Natural killer cell (primary cell): Measurements from ENCODE around the gene CMIP. TPM values are rescaled to one million over a fixed set of nuclear protein-coding genes. Genes with fewer than 3 reads are reported as not detected.

Source experiments
- ATAC-seq, 3 donors: fragments of 150-1000 bp in 2 of 3; fragments of 200-7000 bp in 1 of 3; cut with Tn5 transposase; 1 replicate in 1 of 3; 2 replicates in 2 of 3; pipeline ENCODE4 v1.10.0; 2021; ENCODE audit warnings: mild to moderate bottlenecking in 2 of 3, moderate library complexity in 2 of 3
- DNase-seq, 2 donors: peaks; one replicate each; pipeline versions ENCODE4 v3.0.0 to v3.0.0-alpha.2; 2013 to 2021; ENCODE audit warnings: mixed read lengths in 1 of 2
- H3K27ac ChIP-seq: one replicate; pipeline ENCODE4 v1.5.1; 2013; ENCODE audit warnings: mild to moderate bottlenecking, low read length
- H3K27me3 ChIP-seq: one replicate; pipeline ENCODE4 v1.6.1; 2013; ENCODE audit warnings: low read length; ENCODE audit not compliant: control insufficient read depth, insufficient read depth
- H3K36me3 ChIP-seq: one replicate; pipeline ENCODE4 v1.6.1; 2013; ENCODE audit warnings: low read length; ENCODE audit not compliant: control insufficient read depth, insufficient read depth
- H3K4me1 ChIP-seq: one replicate; pipeline ENCODE4 v1.6.1; 2013; ENCODE audit warnings: low read length; ENCODE audit not compliant: control insufficient read depth, insufficient read depth
- H3K4me3 ChIP-seq: one replicate; pipeline ENCODE4 v1.5.1; 2013; ENCODE audit warnings: low read length
- H3K9me3 ChIP-seq: one replicate; pipeline ENCODE4 v1.6.1; 2013; ENCODE audit warnings: low read length; ENCODE audit not compliant: control insufficient read depth, insufficient read depth
- H3K27ac Mint-ChIP-seq, 2 donors: one replicate each; pipeline ENCODE4 v1.8.0; 2022; ENCODE audit warnings: mild to moderate bottlenecking in 2 of 2, mixed read lengths in 2 of 2, moderate library complexity in 1 of 2
- H3K27me3 Mint-ChIP-seq, 2 donors: one replicate each; pipeline ENCODE4 v1.8.0; 2022; ENCODE audit warnings: low read depth in 2 of 2, mixed read lengths in 2 of 2
- H3K36me3 Mint-ChIP-seq: one replicate; pipeline ENCODE4 v1.8.0; 2022; ENCODE audit warnings: mixed read lengths
- H3K4me1 Mint-ChIP-seq, 2 donors: one replicate each; pipeline ENCODE4 v1.8.0; 2022; ENCODE audit warnings: mixed read lengths in 2 of 2
- H3K4me3 Mint-ChIP-seq: one replicate; pipeline ENCODE4 v1.8.0; 2022; ENCODE audit warnings: mild to moderate bottlenecking, moderate library complexity, mixed read lengths
- H3K9me3 Mint-ChIP-seq, 2 donors: one replicate each; pipeline ENCODE4 v1.8.0; 2022; ENCODE audit warnings: mixed read lengths in 2 of 2
- whole genome bisulfite sequencing: methylation state at CpG from one replicate; pipeline ENCODE4 v1.1.7; 2013; ENCODE audit warnings: missing lambda C conversion rate; ENCODE audit not compliant: insufficient coverage; 5-methylcytosine and 5-hydroxymethylcytosine counted together
- intact Hi-C: fragments of 100-400 bp; cut with micrococcal nuclease; formaldehyde crosslinking; loops from one replicate; pipeline ENCODE4 v1.14.2; 2022
- total RNA-seq, 4 donors: library from RNA; stranded (reverse); fragments of 120-200 nt in 1 of 4; gene quantifications; one replicate each; pipeline versions ENCODE4 v1.2.3 to v1.2.4, GENCODE V29; 2013 to 2022
- TF ChIP-seq, protein P1 (sequence below): fragments of 200-600 bp; IDR thresholded peaks from one replicate; pipeline ENCODE4 v1.8.0; 2022; ENCODE audit warnings: antibody characterized with exemption

The CMIP gene
- total RNA-seq, 3 donors from 2014 or later (not counting 1 experiment from before 2014, with no cell fraction given) = 88.2 to 115 (median 91.5) TPM

- WGBS = 93% methylated on average over 5 of the region's 6 CpGs
- H3K4me1 ChIP-seq = peaks cover 63% of the 10 kb centered on the region
Measured at GRCh38 chr16:81496742-81497141, 52.1 kb downstream of the CMIP start.

DNA sequence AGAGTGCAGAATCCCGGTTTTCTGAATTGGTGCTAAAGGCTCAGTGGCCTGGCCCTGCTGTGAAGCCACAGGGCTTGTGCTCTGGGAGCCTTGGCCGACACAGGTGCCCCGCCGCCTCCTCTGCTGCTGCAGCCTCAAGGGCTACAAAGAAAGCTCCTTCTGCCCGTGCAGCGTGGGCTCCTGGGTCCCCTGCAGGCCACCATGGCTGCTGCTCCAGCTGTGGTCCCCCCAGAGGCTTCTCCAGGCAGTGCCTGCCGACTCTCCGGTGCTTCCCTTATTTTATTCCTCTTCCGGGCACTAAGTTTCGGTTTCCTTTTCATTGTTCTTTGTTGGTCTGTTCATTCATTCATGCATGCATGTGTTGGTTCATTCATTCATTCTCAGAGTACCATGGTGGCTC, 53.1 kb downstream of the CMIP start:
- ATAC-seq (peak; percentile 69 to 74 (median 70)), DNase-seq (peak in 1 of 2 donors; percentile 43)
- Mint-ChIP-seq H3K9me3 (no peaks in the 10 kb centered on the region), H3K4me3 (peak overlapping the region; percentile 67), H3K27ac (peak overlapping the region; percentile 6 to 54), H3K36me3 (no peaks in the 10 kb centered on the region), H3K27me3 (no peaks in the 10 kb centered on the region), H3K4me1 (peaks cover 64 to 80% of the 10 kb centered on the region in 2 donors)
- no peak overlapping the region for H3K4me3 ChIP-seq
- TF ChIP-seq, protein P1, sequence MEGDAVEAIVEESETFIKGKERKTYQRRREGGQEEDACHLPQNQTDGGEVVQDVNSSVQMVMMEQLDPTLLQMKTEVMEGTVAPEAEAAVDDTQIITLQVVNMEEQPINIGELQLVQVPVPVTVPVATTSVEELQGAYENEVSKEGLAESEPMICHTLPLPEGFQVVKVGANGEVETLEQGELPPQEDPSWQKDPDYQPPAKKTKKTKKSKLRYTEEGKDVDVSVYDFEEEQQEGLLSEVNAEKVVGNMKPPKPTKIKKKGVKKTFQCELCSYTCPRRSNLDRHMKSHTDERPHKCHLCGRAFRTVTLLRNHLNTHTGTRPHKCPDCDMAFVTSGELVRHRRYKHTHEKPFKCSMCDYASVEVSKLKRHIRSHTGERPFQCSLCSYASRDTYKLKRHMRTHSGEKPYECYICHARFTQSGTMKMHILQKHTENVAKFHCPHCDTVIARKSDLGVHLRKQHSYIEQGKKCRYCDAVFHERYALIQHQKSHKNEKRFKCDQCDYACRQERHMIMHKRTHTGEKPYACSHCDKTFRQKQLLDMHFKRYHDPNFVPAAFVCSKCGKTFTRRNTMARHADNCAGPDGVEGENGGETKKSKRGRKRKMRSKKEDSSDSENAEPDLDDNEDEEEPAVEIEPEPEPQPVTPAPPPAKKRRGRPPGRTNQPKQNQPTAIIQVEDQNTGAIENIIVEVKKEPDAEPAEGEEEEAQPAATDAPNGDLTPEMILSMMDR = no peak
- H3K9me3 ChIP-seq = no peaks in the 10 kb centered on the region
- H3K27me3 ChIP-seq = no peaks in the 10 kb centered on the region
- H3K27ac ChIP-seq = peak overlapping the region; percentile 10
- intact Hi-C loops = no loop called here
- WGBS = 38% methylated on average over 10 of the region's 10 CpGs
- peaks cover 65% of the 10 kb centered on the region for H3K4me1 ChIP-seq
- no peaks in the 10 kb centered on the region for H3K36me3 ChIP-seq

More at GRCh38 chr16:81496742-81497141, 52.1 kb downstream of the CMIP start:
- H3K27me3 ChIP-seq = no peaks in the 10 kb centered on the region
- Mint-ChIP-seq H3K27ac (peak overlapping the region; percentile 78 to 79), H3K27me3 (no peaks in the 10 kb centered on the region), H3K9me3 (no peaks in the 10 kb centered on the region), H3K36me3 (no peaks in the 10 kb centered on the region), H3K4me1 (peaks cover 62 to 80% of the 10 kb centered on the region in 2 donors), H3K4me3 (no peak overlapping the region)
- H3K36me3 ChIP-seq = no peaks in the 10 kb centered on the region
- DNase-seq (no peak), ATAC-seq (no peak)
- intact Hi-C loops = no loop called here
- TF ChIP-seq, protein P1 = no peak
- H3K4me3 ChIP-seq = no peak overlapping the region
- H3K9me3 ChIP-seq = no peaks in the 10 kb centered on the region
- H3K27ac ChIP-seq = no peak overlapping the region

- Mint-ChIP-seq H3K4me3 (peak overlapping the region; percentile 67), H3K27ac (peak overlapping the region in 1 of 2 donors; percentile 54), H3K27me3 (no peaks in the 10 kb centered on the region), H3K36me3 (no peaks in the 10 kb centered on the region), H3K4me1 (peaks cover 61 to 77% of the 10 kb centered on the region in 2 donors), H3K9me3 (no peaks in the 10 kb centered on the region)
- Histone ChIP-seq H3K27ac (no peak overlapping the region), H3K36me3 (no peaks in the 10 kb centered on the region), H3K4me1 (peaks cover 71% of the 10 kb centered on the region), H3K27me3 (no peaks in the 10 kb centered on the region), H3K9me3 (no peaks in the 10 kb centered on the region), H3K4me3 (no peak overlapping the region)
- DNase-seq (no peak), ATAC-seq (no peak)
- WGBS = 90% methylated on average over 11 of the region's 11 CpGs
- TF ChIP-seq, protein P1 = no peak
- intact Hi-C loops = no loop called here
Measured at GRCh38 chr16:81498351-81498750, 53.7 kb downstream of the CMIP start.
